Body of pancreas (tissue), 4 donors: ENCODE results near the gene PADI6. TPM values are rescaled to one million over a fixed set of nuclear protein-coding genes. Genes with fewer than 3 reads are reported as not detected.

ENCODE experiments used
- ATAC-seq: fragments of 150-250 bp; one replicate; pipeline ENCODE4 v1.9.1; 2016
- DNase-seq, 4 donors: peaks; one replicate each; pipeline ENCODE4 v3.0.0-alpha.2; 2019
- H3K27ac ChIP-seq, 4 donors: fragments of 200-600 bp; sonication (generic); 1 replicate in 3 of 4; 2 replicates in 1 of 4; pipeline versions ENCODE4 v1.5.1 to v1.6.1; 2016 to 2019; ENCODE audit warnings: mild to moderate bottlenecking in 1 of 4, mixed read lengths in 1 of 4, moderate library complexity in 1 of 4
- H3K27me3 ChIP-seq, 2 donors: fragments of 200-600 bp; sonication (generic); one replicate each; pipeline ENCODE4 v1.6.0; 2016; ENCODE audit warnings: mild to moderate bottlenecking in 1 of 2
- H3K36me3 ChIP-seq, 2 donors: fragments of 200-600 bp; sonication (generic); replicated peaks in 1 of 2; 2 replicates each; pipeline ENCODE4 v1.5.1; 2016; ENCODE audit warnings: low read depth in 2 of 2; ENCODE audit not compliant: insufficient read depth in 1 of 2
- H3K4me1 ChIP-seq: fragments of 200-600 bp; sonication (generic); one replicate; pipeline ENCODE4 v1.6.0; 2016
- H3K4me3 ChIP-seq, 2 donors: fragments of 200-600 bp; sonication (generic); 1 replicate in 1 of 2; 2 replicates in 1 of 2; pipeline ENCODE4 v1.5.1; 2016 to 2019
- H3K9me3 ChIP-seq, 3 donors: fragments of 200-600 bp; sonication (generic); 1 replicate in 2 of 3; 2 replicates in 1 of 3; pipeline ENCODE4 v1.5.1; 2016
- POLR2A ChIP-seq, 3 donors: fragments of 450-650 bp; IDR thresholded peaks; one replicate each; pipeline ENCODE4 v1.6.1; 2016; ENCODE audit warnings: antibody characterized with exemption in 3 of 3, mild to moderate bottlenecking in 2 of 3
- WGBS, 2 donors: methylation state at CpG; one replicate each; pipeline ENCODE4 v1.1.5; 2017; 5-methylcytosine and 5-hydroxymethylcytosine counted together
- intact Hi-C: fragments of 100-400 bp; cut with DNase I; formaldehyde crosslinking; loops from one replicate; pipeline ENCODE4 v1.15.1; 2023
- total RNA-seq, 2 donors: library from RNA; depleted of rRNA; stranded (reverse); fragments of >200 nt; gene quantifications; one replicate each; pipeline ENCODE4 v1.1.0, GENCODE V29; 2016
- TF ChIP-seq, protein P1 (sequence below), 7 experiments: fragments of 450-650 bp in 4 of 7; fragments of 200-600 bp in 3 of 7; sonication (generic) in 3 of 7; IDR thresholded peaks; one replicate each; pipeline ENCODE4 v1.5.1; 2016 to 2019; ENCODE audit warnings: antibody characterized with exemption in 7 of 7

The PADI6 gene
- total RNA-seq, 2 donors from 2014 or later, result not detected

DNA sequence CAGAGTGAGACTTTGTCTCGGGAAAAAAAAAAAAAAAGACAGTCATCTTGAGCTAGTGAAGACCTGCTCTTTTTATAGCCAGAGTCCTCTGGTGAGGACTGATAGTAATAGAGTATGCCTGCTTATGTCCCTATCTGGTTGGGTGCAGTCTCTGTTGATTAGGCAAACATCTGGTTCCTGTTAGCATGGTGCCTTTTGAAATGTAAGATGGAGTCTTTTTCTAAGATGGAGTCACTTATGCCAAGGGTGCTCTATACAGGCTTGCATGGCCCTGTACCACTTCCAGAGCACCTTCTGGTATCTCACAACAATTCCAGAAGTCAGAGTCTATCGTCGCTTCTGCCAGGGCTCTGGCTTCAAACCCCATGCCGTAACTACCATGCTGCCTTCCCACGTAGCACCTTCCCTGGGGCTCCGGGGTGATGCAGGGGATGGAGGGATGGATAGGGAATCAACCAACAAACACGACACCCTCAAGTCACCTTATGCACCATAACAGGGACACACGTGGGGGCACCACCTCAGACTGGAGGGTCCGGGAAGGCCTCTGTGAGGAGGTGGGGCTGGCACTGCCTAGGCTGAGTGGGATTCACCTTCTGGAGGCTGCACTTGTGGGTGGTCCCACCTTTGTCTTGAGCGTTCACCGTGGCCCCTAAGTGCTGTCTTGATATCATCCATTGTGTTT is 11.6 kb upstream of the PADI6 start:
- WGBS, 2 donors, result 80% methylated on average over 10 of the region's 11 CpGs
- intact Hi-C loops, result no loop called here
- Histone ChIP-seq H3K36me3 (no peaks in the 10 kb centered on the region), H3K27me3 (no peaks in the 10 kb centered on the region), H3K4me1 (no peaks in the 10 kb centered on the region), H3K27ac (no peak overlapping the region), H3K9me3 (no peaks in the 10 kb centered on the region), H3K4me3 (no peak overlapping the region)
- TF ChIP-seq, protein P1, sequence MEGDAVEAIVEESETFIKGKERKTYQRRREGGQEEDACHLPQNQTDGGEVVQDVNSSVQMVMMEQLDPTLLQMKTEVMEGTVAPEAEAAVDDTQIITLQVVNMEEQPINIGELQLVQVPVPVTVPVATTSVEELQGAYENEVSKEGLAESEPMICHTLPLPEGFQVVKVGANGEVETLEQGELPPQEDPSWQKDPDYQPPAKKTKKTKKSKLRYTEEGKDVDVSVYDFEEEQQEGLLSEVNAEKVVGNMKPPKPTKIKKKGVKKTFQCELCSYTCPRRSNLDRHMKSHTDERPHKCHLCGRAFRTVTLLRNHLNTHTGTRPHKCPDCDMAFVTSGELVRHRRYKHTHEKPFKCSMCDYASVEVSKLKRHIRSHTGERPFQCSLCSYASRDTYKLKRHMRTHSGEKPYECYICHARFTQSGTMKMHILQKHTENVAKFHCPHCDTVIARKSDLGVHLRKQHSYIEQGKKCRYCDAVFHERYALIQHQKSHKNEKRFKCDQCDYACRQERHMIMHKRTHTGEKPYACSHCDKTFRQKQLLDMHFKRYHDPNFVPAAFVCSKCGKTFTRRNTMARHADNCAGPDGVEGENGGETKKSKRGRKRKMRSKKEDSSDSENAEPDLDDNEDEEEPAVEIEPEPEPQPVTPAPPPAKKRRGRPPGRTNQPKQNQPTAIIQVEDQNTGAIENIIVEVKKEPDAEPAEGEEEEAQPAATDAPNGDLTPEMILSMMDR (IDR thresholded peaks at IDR 0.05), result no peak
- no peak for TF ChIP-seq POLR2A (IDR thresholded peaks at IDR 0.05)
- DNase-seq (no peak), ATAC-seq (no peak)

DNA sequence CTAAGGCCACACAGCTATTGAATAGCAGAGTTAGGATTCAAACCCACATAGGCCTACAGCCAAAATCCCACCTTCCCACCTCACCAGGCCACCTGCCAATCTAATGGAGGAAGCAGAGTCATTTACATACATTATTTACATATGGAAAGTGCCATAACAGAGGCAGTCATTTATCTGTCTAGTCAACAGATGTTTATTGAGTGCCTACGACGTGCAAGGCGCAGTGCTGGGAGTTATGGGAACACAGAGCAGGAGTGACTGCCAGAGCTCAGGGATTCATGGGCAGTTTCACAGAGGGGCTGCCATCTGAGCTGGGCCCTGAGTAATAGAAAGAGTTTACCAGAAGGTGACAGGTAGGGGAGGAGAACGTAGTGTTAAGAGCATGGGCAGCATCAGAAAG is 10.3 kb upstream of the PADI6 start:
- ATAC-seq (no peak), DNase-seq (no peak)
- intact Hi-C loops, result no loop called here
- no peaks in the 10 kb centered on the region for H3K27me3 ChIP-seq
- H3K9me3 ChIP-seq, result no peaks in the 10 kb centered on the region
- WGBS, 2 donors, result 60 to 68% methylated on average over 4 of the region's 4 CpGs
- no peaks in the 10 kb centered on the region for H3K4me1 ChIP-seq
- TF ChIP-seq, protein P1 (IDR thresholded peaks at IDR 0.05), result no peak
- no peak for TF ChIP-seq POLR2A (IDR thresholded peaks at IDR 0.05)
- H3K27ac ChIP-seq, result no peak overlapping the region
- no peaks in the 10 kb centered on the region for H3K36me3 ChIP-seq
- no peak overlapping the region for H3K4me3 ChIP-seq

DNA sequence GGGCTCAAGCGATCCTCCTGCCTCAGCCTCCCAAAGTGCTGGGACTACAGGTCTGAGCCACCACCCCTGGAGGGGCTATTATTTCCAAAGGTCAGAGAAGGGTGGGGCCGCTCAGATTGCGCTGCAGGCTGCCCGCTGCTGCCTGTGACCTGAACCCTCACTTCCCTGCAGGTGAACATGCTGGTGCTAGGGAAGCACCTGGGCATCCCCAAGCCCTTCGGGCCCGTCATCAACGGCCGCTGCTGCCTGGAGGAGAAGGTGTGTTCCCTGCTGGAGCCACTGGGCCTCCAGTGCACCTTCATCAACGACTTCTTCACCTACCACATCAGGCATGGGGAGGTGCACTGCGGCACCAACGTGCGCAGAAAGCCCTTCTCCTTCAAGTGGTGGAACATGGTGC is 8.6 kb upstream of the PADI6 start:
- no peaks in the 10 kb centered on the region for H3K4me1 ChIP-seq
- intact Hi-C loops, result no loop called here
- ATAC-seq (no peak), DNase-seq (no peak)
- no peak overlapping the region for H3K27ac ChIP-seq
- H3K4me3 ChIP-seq, result no peak overlapping the region
- H3K27me3 ChIP-seq, result no peaks in the 10 kb centered on the region
- 73 to 83% methylated on average over 6 to 11 of the region's 12 CpGs for WGBS, 2 donors
- TF ChIP-seq, protein P1 (IDR thresholded peaks at IDR 0.05), result no peak
- TF ChIP-seq POLR2A (IDR thresholded peaks at IDR 0.05), result no peak
- no peaks in the 10 kb centered on the region for H3K9me3 ChIP-seq
- no peaks in the 10 kb centered on the region for H3K36me3 ChIP-seq

DNA sequence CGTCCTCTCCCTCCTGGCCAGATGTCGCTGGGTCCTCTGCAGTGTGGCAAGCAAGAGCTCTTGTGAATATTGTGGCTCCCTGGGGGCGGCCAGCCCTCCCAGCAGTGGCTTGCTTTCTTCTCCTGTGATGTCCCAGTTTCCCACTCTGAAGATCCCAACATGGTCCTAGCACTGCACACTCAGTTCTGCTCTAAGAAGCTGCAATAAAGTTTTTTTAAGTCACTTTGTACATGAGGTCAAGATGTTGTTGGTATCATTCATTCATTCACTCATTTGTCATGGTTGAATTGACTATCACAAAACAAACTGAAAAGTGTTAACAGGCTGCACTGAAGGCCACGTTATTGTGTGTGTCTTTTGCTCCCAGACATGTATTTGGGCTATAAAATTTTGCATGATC is 8.2 kb upstream of the PADI6 start:
- no peak for TF ChIP-seq POLR2A (IDR thresholded peaks at IDR 0.05)
- TF ChIP-seq, protein P1 (IDR thresholded peaks at IDR 0.05), result no peak
- no peaks in the 10 kb centered on the region for H3K9me3 ChIP-seq
- ATAC-seq (no peak), DNase-seq (no peak)
- intact Hi-C loops, result no loop called here
- WGBS, 2 donors, result 64 to 79% methylated on average over 4 of the region's 4 CpGs
- no peak overlapping the region for H3K27ac ChIP-seq
- H3K4me3 ChIP-seq, result no peak overlapping the region
- H3K36me3 ChIP-seq, result no peaks in the 10 kb centered on the region
- H3K27me3 ChIP-seq, result no peaks in the 10 kb centered on the region
- no peaks in the 10 kb centered on the region for H3K4me1 ChIP-seq

DNA sequence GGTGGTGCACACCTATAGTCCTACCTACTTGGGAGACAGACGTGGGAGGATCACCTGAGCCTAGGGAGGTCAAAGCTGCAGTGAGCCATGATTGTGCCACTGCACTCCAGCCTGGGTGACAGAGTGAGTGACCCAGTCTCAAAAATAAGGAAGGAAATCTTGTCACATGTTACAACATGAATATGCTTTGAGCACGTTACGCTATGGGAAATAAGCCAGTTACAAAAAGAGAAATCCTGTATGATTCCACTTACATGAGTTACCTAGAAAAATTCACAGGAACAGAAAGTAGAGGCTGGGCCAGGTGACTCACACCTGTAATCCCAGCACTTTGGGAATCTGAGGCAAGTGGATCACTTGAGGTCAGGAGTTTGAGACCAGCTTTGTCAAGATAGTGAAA is 6.7 kb upstream of the PADI6 start:
- no peak overlapping the region for H3K4me3 ChIP-seq
- TF ChIP-seq POLR2A (IDR thresholded peaks at IDR 0.05), result no peak
- TF ChIP-seq, protein P1 (IDR thresholded peaks at IDR 0.05), result no peak
- no peak overlapping the region for H3K27ac ChIP-seq
- no peaks in the 10 kb centered on the region for H3K4me1 ChIP-seq
- DNase-seq, result no peak
- intact Hi-C loops, result no loop called here
- no peaks in the 10 kb centered on the region for H3K9me3 ChIP-seq
- H3K36me3 ChIP-seq, result no peaks in the 10 kb centered on the region
- ATAC-seq, result no peak
- H3K27me3 ChIP-seq, result no peaks in the 10 kb centered on the region
- WGBS, 2 donors, result 70 to 82% methylated on average over 3 of the region's 3 CpGs
